Kidney (tissue), 14 donors: Measurements from ENCODE around the gene ALKBH1. TPM values are rescaled to one million over a fixed set of nuclear protein-coding genes. Genes with fewer than 3 reads are reported as not detected.
A peak's percentile ranks its signal among the peaks of the same experiment; 100 is the strongest.

Experiments used
- DNase-seq, 5 donors: peaks; one replicate each; pipeline ENCODE4 v3.0.0-alpha.2; 2013 to 2020
- FAIRE-seq: peaks from 2 replicates; lab custom pipeline; 2012; peaks lifted over from hg19 to GRCh38; lab: Jason Lieb, UNC
- H3K27ac ChIP-seq, 2 donors: one replicate each; pipeline ENCODE4 v1.7.0; 2013; ENCODE audit warnings: low read depth in 2 of 2, low read length in 2 of 2, inconsistent platforms in 1 of 2
- H3K27me3 ChIP-seq: one replicate; pipeline ENCODE4 v1.7.1; 2013; ENCODE audit warnings: low read length, inconsistent platforms; ENCODE audit not compliant: control insufficient read depth, insufficient read depth
- H3K36me3 ChIP-seq, 3 donors: one replicate each; pipeline versions ENCODE4 v1.7.0 to v1.7.1; 2013; ENCODE audit warnings: low read length in 3 of 3, control low read depth in 1 of 3, inconsistent platforms in 1 of 3; ENCODE audit not compliant: insufficient read depth in 3 of 3, control insufficient read depth in 2 of 3
- H3K4me1 ChIP-seq, 3 donors: one replicate each; pipeline versions ENCODE4 v1.7.0 to v1.7.1; 2013; ENCODE audit warnings: low read length in 3 of 3, inconsistent platforms in 1 of 3, low read depth in 1 of 3; ENCODE audit not compliant: control insufficient read depth in 2 of 3, insufficient read depth in 2 of 3
- H3K4me3 ChIP-seq, 3 donors: one replicate each; pipeline versions ENCODE4 v1.7.0 to v1.8.1; 2013; ENCODE audit warnings: low read length in 3 of 3, control low read depth in 1 of 3, inconsistent platforms in 1 of 3
- H3K9ac ChIP-seq, 3 donors: one replicate each; pipeline versions ENCODE4 v1.7.0 to v1.7.1; 2013; ENCODE audit warnings: low read length in 3 of 3, control low read depth in 1 of 3, inconsistent platforms in 1 of 3
- H3K9me3 ChIP-seq, 3 donors: one replicate each; pipeline versions ENCODE4 v1.7.0 to v1.7.1; 2013; ENCODE audit warnings: low read length in 3 of 3, control low read depth in 1 of 3, inconsistent platforms in 1 of 3; ENCODE audit not compliant: control insufficient read depth in 2 of 3, insufficient read depth in 1 of 3
- intact Hi-C: fragments of 100-400 bp; cut with DNase I; formaldehyde crosslinking; loops from one replicate; pipeline ENCODE4 v1.11.1; 2022
- polyA plus RNA-seq: library from polyadenylated mRNA; stranded (reverse); fragments of 350-450 nt; fragmentation: Illumina TruSeq; extraction: RNeasy Lipid Tissue Mini Kit (QIAGEN cat#74804); gene quantifications from one replicate; pipeline ENCODE4 v1.2.3, GENCODE V29; 2014; ENCODE audit warnings: low read depth, low replicate concordance; ENCODE audit not compliant: insufficient read depth
- total RNA-seq: library from RNA; stranded (reverse); fragmentation: NEBNext Ultra II Directional; extraction: Animal tissue kit (Norgen Biotek cat#: 25700); gene quantifications from one replicate; pipeline ENCODE4 v1.2.1, GENCODE V29; 2021
- TF ChIP-seq, protein P1 (sequence below): IDR thresholded peaks from 3 replicates; pipeline ENCODE4 v1.5.1; 2012; ENCODE audit warnings: mild to moderate bottlenecking, moderate library complexity, borderline replicate concordance; ENCODE audit not compliant: insufficient read depth; ENCODE audit errors: extremely low read depth
- donor health status: control.
- donor health status: control.
- donor health status: control.
- donor health status: control.
- donor health status: control.
- donor health status: DM: yes; HTN: yes; CAD: no.
- donor health status: Normal renal cell carcinoma (clear cell type).

ALKBH1 gene
- total and polyA plus RNA-seq, 2 donors from 2014 or later = 10.5 to 11.5 TPM

DNA sequence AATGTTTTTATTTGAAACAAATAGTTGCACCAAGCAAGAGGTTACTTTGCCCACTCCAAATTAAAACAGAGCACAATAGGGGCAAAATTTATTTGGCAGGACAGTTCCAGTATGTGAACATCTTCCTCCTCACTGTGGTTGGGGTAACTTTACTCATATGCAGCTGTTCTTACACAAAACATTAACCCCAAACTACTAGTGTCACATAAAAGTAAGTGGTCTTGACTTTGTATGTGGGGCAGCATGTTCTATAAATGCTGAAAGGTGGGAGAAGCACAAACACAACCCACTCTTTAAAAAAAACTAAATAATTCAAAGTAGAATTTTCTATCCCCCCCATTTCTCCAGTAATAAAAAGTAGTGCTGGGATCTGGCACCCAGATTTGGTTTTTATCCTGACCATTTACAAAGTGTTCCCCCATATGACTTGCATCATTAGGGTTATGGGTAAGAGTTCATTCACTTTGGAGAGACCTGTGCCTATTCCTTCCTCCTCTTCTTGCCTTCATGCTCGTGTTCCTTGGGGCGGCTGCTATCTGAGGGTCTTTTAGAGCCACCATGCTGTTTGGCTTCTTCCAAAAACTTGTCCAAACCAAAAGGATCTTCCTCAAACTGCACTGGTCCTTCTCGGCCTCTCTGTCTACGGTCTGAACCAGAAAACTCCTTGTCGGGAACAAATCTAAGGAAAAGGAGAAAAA is 9.9 kb upstream of the ALKBH1 start:
- Histone ChIP-seq H3K4me1 (no peaks in the 10 kb centered on the region), H3K9me3 (no peaks in the 10 kb centered on the region), H3K27ac (no peak overlapping the region), H3K4me3 (no peak overlapping the region), H3K36me3 (peaks cover 2 to 24% (median 16%) of the 10 kb centered on the region in 3 donors), H3K9ac (no peak overlapping the region), H3K27me3 (no peaks in the 10 kb centered on the region)
- intact Hi-C loops = no loop called here
- FAIRE-seq (no peak), DNase-seq (no peak)
- TF ChIP-seq, protein P1, sequence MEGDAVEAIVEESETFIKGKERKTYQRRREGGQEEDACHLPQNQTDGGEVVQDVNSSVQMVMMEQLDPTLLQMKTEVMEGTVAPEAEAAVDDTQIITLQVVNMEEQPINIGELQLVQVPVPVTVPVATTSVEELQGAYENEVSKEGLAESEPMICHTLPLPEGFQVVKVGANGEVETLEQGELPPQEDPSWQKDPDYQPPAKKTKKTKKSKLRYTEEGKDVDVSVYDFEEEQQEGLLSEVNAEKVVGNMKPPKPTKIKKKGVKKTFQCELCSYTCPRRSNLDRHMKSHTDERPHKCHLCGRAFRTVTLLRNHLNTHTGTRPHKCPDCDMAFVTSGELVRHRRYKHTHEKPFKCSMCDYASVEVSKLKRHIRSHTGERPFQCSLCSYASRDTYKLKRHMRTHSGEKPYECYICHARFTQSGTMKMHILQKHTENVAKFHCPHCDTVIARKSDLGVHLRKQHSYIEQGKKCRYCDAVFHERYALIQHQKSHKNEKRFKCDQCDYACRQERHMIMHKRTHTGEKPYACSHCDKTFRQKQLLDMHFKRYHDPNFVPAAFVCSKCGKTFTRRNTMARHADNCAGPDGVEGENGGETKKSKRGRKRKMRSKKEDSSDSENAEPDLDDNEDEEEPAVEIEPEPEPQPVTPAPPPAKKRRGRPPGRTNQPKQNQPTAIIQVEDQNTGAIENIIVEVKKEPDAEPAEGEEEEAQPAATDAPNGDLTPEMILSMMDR = no peak

DNA sequence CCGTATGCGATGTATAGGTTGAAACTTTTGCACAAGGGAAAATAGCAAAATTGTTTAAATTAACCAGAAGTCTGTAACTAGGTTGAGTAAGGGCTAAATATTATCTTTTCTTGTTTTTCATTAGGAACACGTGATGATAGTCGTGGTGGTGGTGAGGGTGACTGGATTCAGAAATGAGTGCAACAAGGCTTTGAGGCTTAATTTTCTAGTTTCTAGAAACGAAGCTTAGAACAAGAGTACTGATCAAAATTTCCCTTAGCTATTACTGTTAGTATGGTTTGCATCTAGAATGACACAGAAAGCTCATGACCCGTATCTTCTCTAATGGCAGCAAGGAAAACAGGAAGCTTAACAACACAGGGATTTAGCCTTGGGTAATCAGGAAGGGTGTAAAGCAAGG is 7.1 kb upstream of the ALKBH1 start:
- TF ChIP-seq, protein P1 = no peak
- Histone ChIP-seq H3K4me3 (no peak overlapping the region), H3K36me3 (peaks cover 4 to 36% (median 22%) of the 10 kb centered on the region in 3 donors), H3K27ac (no peak overlapping the region), H3K9me3 (no peaks in the 10 kb centered on the region), H3K9ac (no peak overlapping the region), H3K27me3 (no peaks in the 10 kb centered on the region), H3K4me1 (peaks cover 0 to 8% (median 0%) of the 10 kb centered on the region in 3 donors)
- DNase-seq (no peak), FAIRE-seq (no peak)
- intact Hi-C loops = no loop called here

DNA sequence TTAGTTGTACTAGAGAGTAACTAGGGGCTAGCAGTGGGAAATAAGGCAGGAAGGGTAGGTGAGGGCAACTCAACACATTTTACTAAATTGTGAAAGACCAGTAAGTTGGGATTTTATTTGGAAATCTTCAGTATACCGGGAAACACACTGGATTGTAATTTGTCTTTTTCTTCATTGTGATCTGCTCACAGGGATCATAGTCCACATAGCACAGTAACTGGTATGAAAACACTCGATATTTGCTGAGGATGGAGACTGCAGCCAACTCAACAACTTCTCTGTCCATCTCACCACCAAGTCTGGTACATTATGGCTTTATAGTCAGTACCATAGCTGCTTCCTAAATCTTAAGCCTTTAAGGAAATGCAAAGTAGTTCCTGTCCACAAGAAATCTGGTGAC is 2.5 kb upstream of the ALKBH1 start:
- Histone ChIP-seq H3K27me3 (no peaks in the 10 kb centered on the region), H3K4me1 (peaks cover 8 to 23% (median 8%) of the 10 kb centered on the region in 3 donors), H3K9ac (no peak overlapping the region), H3K36me3 (peaks cover 4 to 30% (median 14%) of the 10 kb centered on the region in 3 donors), H3K4me3 (peak overlapping the region in 1 of 3 donors; percentile 17), H3K9me3 (no peaks in the 10 kb centered on the region), H3K27ac (peak overlapping the region in 1 of 2 donors; percentile 38)
- intact Hi-C loops = no loop called here
- DNase-seq = no peak
- TF ChIP-seq, protein P1 = no peak
- no peak for FAIRE-seq
